Trophoblast cell (in vitro differentiated cells and primary cell): ENCODE results near the gene COL4A6.

Experiments used
- DNase-seq, 2 donors: peaks; one replicate each; pipeline ENCODE4 v3.0.0-alpha.2; 2016
- H2AFZ ChIP-seq: 2 replicates; pipeline ENCODE4 v1.6.1; 2013; ENCODE audit warnings: low read length, moderate library complexity, mild to moderate bottlenecking; ENCODE audit not compliant: insufficient read depth, poor library complexity
- H2AK5ac ChIP-seq: 2 replicates; pipeline ENCODE4 v1.6.1; 2013; ENCODE audit warnings: mild to moderate bottlenecking, low read length
- H2BK120ac ChIP-seq: 2 replicates; pipeline ENCODE4 v1.6.1; 2013; ENCODE audit warnings: low read length, mild to moderate bottlenecking, moderate library complexity; ENCODE audit not compliant: insufficient read depth, poor library complexity
- H2BK12ac ChIP-seq: 2 replicates; pipeline ENCODE4 v1.6.1; 2013; ENCODE audit warnings: mild to moderate bottlenecking, low read length, moderate library complexity
- H2BK5ac ChIP-seq: 2 replicates; pipeline ENCODE4 v1.6.1; 2013; ENCODE audit warnings: low read length, low read depth, moderate library complexity, mild to moderate bottlenecking; ENCODE audit not compliant: poor library complexity
- H3K14ac ChIP-seq: 2 replicates; pipeline ENCODE4 v1.6.1; 2013; ENCODE audit warnings: mild to moderate bottlenecking, low read length
- H3K18ac ChIP-seq: 2 replicates; pipeline ENCODE4 v1.6.1; 2013; ENCODE audit warnings: mild to moderate bottlenecking, low read length
- H3K23ac ChIP-seq: 2 replicates; pipeline ENCODE4 v1.6.1; 2013; ENCODE audit warnings: low read length
- H3K27ac ChIP-seq: 2 replicates; pipeline ENCODE4 v1.5.1; 2013; ENCODE audit warnings: low read depth, mild to moderate bottlenecking, inconsistent platforms, low read length, moderate library complexity
- H3K27me3 ChIP-seq: 2 replicates; pipeline ENCODE4 v1.6.1; 2013; ENCODE audit warnings: inconsistent platforms, mild to moderate bottlenecking, low read length, moderate library complexity; ENCODE audit not compliant: insufficient read depth
- H3K36me3 ChIP-seq, 2 experiments: 1 replicate in 1 of 2; 2 replicates in 1 of 2; pipeline ENCODE4 v1.6.1; 2013; ENCODE audit warnings: low read length in 2 of 2, mild to moderate bottlenecking in 2 of 2, moderate library complexity in 1 of 2; ENCODE audit not compliant: insufficient read depth in 2 of 2, control insufficient read depth in 1 of 2
- H3K4ac ChIP-seq: 2 replicates; pipeline ENCODE4 v1.6.1; 2013; ENCODE audit warnings: low read depth, mild to moderate bottlenecking, low read length, moderate library complexity
- H3K4me1 ChIP-seq, 2 experiments: 1 replicate in 1 of 2; 2 replicates in 1 of 2; pipeline ENCODE4 v1.6.1; 2013; ENCODE audit warnings: low read length in 2 of 2, mild to moderate bottlenecking in 2 of 2, moderate library complexity in 1 of 2; ENCODE audit not compliant: insufficient read depth in 2 of 2, control insufficient read depth in 1 of 2
- H3K4me2 ChIP-seq: 2 replicates; pipeline ENCODE4 v1.6.1; 2013; ENCODE audit warnings: inconsistent platforms, mild to moderate bottlenecking, low read length, moderate library complexity
- H3K4me3 ChIP-seq: 2 replicates; pipeline ENCODE4 v1.5.1; 2013; ENCODE audit warnings: mild to moderate bottlenecking, low read depth, low read length, inconsistent platforms
- H3K79me1 ChIP-seq: one replicate; pipeline ENCODE4 v1.6.1; 2013; ENCODE audit warnings: low read length
- H3K79me2 ChIP-seq: 2 replicates; pipeline ENCODE4 v1.6.1; 2013; ENCODE audit warnings: low read length, mild to moderate bottlenecking; ENCODE audit not compliant: control insufficient read depth, insufficient read depth, poor library complexity
- H3K9ac ChIP-seq: 2 replicates; pipeline ENCODE4 v1.6.1; 2013; ENCODE audit warnings: mild to moderate bottlenecking, low read length
- H3K9me3 ChIP-seq: 2 replicates; pipeline ENCODE4 v1.6.1; 2013; ENCODE audit warnings: low read depth, mild to moderate bottlenecking, control low read depth, inconsistent platforms, low read length; ENCODE audit not compliant: insufficient read depth
- H4K12ac ChIP-seq: 2 replicates; pipeline ENCODE4 v1.6.1; 2013; ENCODE audit warnings: low read depth, mild to moderate bottlenecking, low read length, moderate library complexity
- H4K8ac ChIP-seq: 2 replicates; pipeline ENCODE4 v1.6.1; 2013; ENCODE audit warnings: low read depth, mild to moderate bottlenecking, low read length, moderate library complexity
- H4K91ac ChIP-seq: one replicate; pipeline ENCODE4 v1.6.1; 2013; ENCODE audit warnings: low read depth, mild to moderate bottlenecking, low read length, moderate library complexity
- WGBS: extraction: QIAGEN DNeasy Blood & Tissue Kit; methylation state at CpG from one replicate; pipeline ENCODE4 v1.1.7; 2013; ENCODE audit warnings: missing lambda C conversion rate; ENCODE audit not compliant: insufficient read length, insufficient coverage; ENCODE audit errors: extremely low coverage; 5-methylcytosine and 5-hydroxymethylcytosine counted together

COL4A6 gene

GRCh38 chrX:108271397-108271787, 166.8 kb downstream of the COL4A6 start:
- no peak overlapping the region for H3K27ac ChIP-seq
- H3K18ac ChIP-seq, result no peak overlapping the region
- peaks cover 0 to 11% of the 10 kb centered on the region in 2 experiments for H3K4me1 ChIP-seq
- H2BK120ac ChIP-seq, result no peak overlapping the region
- WGBS, result no CpG with 5 or more reads among the region's 2 CpGs
- no peak overlapping the region for H2BK5ac ChIP-seq
- H3K27me3 ChIP-seq, result no peaks in the 10 kb centered on the region
- no peak overlapping the region for H3K4ac ChIP-seq
- H3K9me3 ChIP-seq, result no peaks in the 10 kb centered on the region
- H3K79me1 ChIP-seq, result no peaks in the 10 kb centered on the region
- H3K4me2 ChIP-seq, result no peak overlapping the region
- H3K36me3 ChIP-seq, result no peaks in the 10 kb centered on the region
- H3K79me2 ChIP-seq, result no peaks in the 10 kb centered on the region
- H2AK5ac ChIP-seq, result no peak overlapping the region
- no peak overlapping the region for H3K14ac ChIP-seq
- H4K12ac ChIP-seq, result no peak overlapping the region
- H3K23ac ChIP-seq, result no peak overlapping the region
- H3K4me3 ChIP-seq, result no peak overlapping the region
- peak overlapping the region; percentile 24 for H4K91ac ChIP-seq
- no peak for DNase-seq
- H2BK12ac ChIP-seq, result no peak overlapping the region
- H2AFZ ChIP-seq, result no peak overlapping the region
- H4K8ac ChIP-seq, result no peak overlapping the region
- H3K9ac ChIP-seq, result no peak overlapping the region

DNA sequence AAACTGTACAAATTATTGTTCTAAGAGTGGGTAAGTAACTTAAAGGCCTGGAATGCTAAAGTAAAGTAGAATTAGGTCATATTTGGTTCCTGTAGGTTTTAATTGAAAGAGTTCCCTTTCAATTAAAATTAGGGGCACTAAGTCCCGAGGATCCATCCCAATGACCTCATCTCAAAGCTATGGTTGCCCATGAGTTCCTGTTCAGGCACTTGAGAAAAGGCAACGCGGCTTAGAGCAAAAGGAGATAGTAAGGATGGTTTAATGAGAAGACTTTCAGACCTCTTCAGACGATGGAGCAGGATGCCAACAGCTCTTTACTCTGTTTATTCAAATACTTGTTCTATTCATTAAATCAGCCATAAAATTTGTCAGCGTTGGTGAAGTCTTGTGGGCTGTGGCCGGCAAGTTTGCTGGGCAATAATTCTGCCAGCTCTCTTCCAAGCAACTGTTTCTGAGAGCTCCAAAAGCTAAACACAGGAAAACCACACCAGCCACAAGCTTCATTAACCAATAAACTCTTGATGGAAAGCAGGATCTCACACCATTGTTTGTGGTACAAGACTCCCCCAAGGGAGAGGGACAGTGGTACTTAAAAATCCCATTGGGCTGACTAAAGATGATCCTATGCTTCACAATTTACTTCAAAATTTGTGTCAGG, 167.4 kb downstream of the COL4A6 start:
- Histone ChIP-seq H4K8ac (no peak overlapping the region), H3K9me3 (no peaks in the 10 kb centered on the region), H3K9ac (no peak overlapping the region), H3K36me3 (no peaks in the 10 kb centered on the region), H2AK5ac (no peak overlapping the region), H3K18ac (no peak overlapping the region), H2BK5ac (no peak overlapping the region), H3K23ac (no peak overlapping the region), H4K12ac (no peak overlapping the region), H4K91ac (no peak overlapping the region), H3K79me2 (no peaks in the 10 kb centered on the region), H3K14ac (no peak overlapping the region), H3K27ac (peak overlapping the region; percentile 4), H3K4me1 (peaks cover 0 to 11% of the 10 kb centered on the region in 2 experiments), H3K4me3 (no peak overlapping the region), H3K4me2 (no peak overlapping the region), H3K27me3 (no peaks in the 10 kb centered on the region), H2AFZ (no peak overlapping the region), H2BK120ac (no peak overlapping the region), H2BK12ac (no peak overlapping the region), H3K4ac (no peak overlapping the region), H3K79me1 (no peaks in the 10 kb centered on the region)
- DNase-seq, result no peak
- WGBS, result no CpG with 5 or more reads among the region's 6 CpGs

DNA sequence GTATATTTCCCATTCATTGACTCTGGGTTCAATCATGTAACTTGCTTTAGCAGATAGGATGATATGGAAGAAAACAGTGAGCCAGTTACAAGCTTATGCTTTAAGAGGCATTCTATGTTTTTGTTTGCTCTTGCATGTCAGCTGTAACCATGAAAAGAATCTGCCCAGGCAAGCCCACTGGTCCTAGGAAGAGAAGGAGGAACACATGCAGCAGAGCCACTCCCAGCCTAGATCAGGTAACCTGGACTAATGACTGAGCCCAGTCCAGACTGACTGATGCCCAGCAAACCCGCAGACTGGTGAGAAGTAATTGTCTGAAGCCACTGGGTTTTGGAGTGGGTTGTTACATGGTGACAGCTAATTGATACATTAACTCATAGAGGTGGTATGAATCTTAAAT, 167.9 kb downstream of the COL4A6 start:
- H3K9me3 ChIP-seq, result no peaks in the 10 kb centered on the region
- no peak overlapping the region for H2AK5ac ChIP-seq
- H2BK5ac ChIP-seq, result no peak overlapping the region
- H3K27ac ChIP-seq, result no peak overlapping the region
- no peak overlapping the region for H2BK12ac ChIP-seq
- H3K18ac ChIP-seq, result no peak overlapping the region
- H3K79me2 ChIP-seq, result no peaks in the 10 kb centered on the region
- H4K8ac ChIP-seq, result no peak overlapping the region
- WGBS, result no CpG with 5 or more reads among the region's 1 CpG
- H3K4me3 ChIP-seq, result no peak overlapping the region
- H3K4me2 ChIP-seq, result no peak overlapping the region
- H3K4ac ChIP-seq, result no peak overlapping the region
- no peak overlapping the region for H4K12ac ChIP-seq
- no peak overlapping the region for H2AFZ ChIP-seq
- no peaks in the 10 kb centered on the region for H3K27me3 ChIP-seq
- no peak overlapping the region for H4K91ac ChIP-seq
- H3K36me3 ChIP-seq, result no peaks in the 10 kb centered on the region
- H3K79me1 ChIP-seq, result no peaks in the 10 kb centered on the region
- peaks cover 0 to 11% of the 10 kb centered on the region in 2 experiments for H3K4me1 ChIP-seq
- no peak overlapping the region for H3K9ac ChIP-seq
- no peak overlapping the region for H3K23ac ChIP-seq
- DNase-seq, result peak in 1 of 2 donors; percentile 12
- no peak overlapping the region for H3K14ac ChIP-seq
- H2BK120ac ChIP-seq, result no peak overlapping the region

- no peak overlapping the region for H2BK12ac ChIP-seq
- no peak for DNase-seq
- H3K14ac ChIP-seq, result no peak overlapping the region
- no peaks in the 10 kb centered on the region for H3K79me2 ChIP-seq
- H4K8ac ChIP-seq, result no peak overlapping the region
- no peak overlapping the region for H4K91ac ChIP-seq
- no peak overlapping the region for H3K4ac ChIP-seq
- no peak overlapping the region for H4K12ac ChIP-seq
- no peak overlapping the region for H3K27ac ChIP-seq
- H3K36me3 ChIP-seq, result no peaks in the 10 kb centered on the region
- H3K9me3 ChIP-seq, result no peaks in the 10 kb centered on the region
- no peak overlapping the region for H2AK5ac ChIP-seq
- no peaks in the 10 kb centered on the region for H3K27me3 ChIP-seq
- no peak overlapping the region for H3K4me3 ChIP-seq
- H2BK5ac ChIP-seq, result no peak overlapping the region
- H2AFZ ChIP-seq, result no peak overlapping the region
- no peaks in the 10 kb centered on the region for H3K79me1 ChIP-seq
- H3K9ac ChIP-seq, result no peak overlapping the region
- H3K4me1 ChIP-seq, result peaks cover 0 to 11% of the 10 kb centered on the region in 2 experiments
- WGBS, result no CpG with 5 or more reads among the region's 4 CpGs
- H3K4me2 ChIP-seq, result no peak overlapping the region
- no peak overlapping the region for H3K23ac ChIP-seq
- H2BK120ac ChIP-seq, result no peak overlapping the region
- H3K18ac ChIP-seq, result no peak overlapping the region
Measured at GRCh38 chrX:108268434-108269080, 169.7 kb downstream of the COL4A6 start.
